Hepatocyte (in vitro differentiated cells): Measurements from ENCODE around the gene ITGB1.

Experiments
- CTCF ChIP-seq: fragments of 200-600 bp; sonication (generic); IDR thresholded peaks from 2 replicates; pipeline ENCODE4 v1.5.1; 2016; ENCODE audit warnings: antibody characterized with exemption, mild to moderate bottlenecking; ENCODE audit not compliant: poor library complexity
- EZH2 ChIP-seq: fragments of 200-600 bp; sonication (generic); IDR thresholded peaks from 2 replicates; pipeline ENCODE4 v1.6.1; 2016; ENCODE audit warnings: antibody characterized with exemption, mild to moderate bottlenecking, borderline replicate concordance
- EZH2phosphoT487 ChIP-seq: fragments of 200-600 bp; sonication (generic); IDR thresholded peaks from one replicate; pipeline ENCODE4 v1.6.1; 2018; ENCODE audit warnings: antibody characterized with exemption, mild to moderate bottlenecking, low read depth, moderate library complexity; ENCODE audit not compliant: unreplicated experiment, severe bottlenecking

GRCh38 chr10:32893916-32894664 is 63.9 kb downstream of the ITGB1 start:
- TF ChIP-seq CTCF (no peak), EZH2 (no peak), EZH2phosphoT487 (no peak)
